Loucy (cell line): Measurements from ENCODE around the gene SOCS7.

Experiments
- H2AFZ ChIP-seq: fragments of 200-600 bp; sonication (generic); 2 replicates; pipeline ENCODE4 v1.6.0; 2016; ENCODE audit warnings: antibody characterized with exemption, mild to moderate bottlenecking, low read length, moderate library complexity
- H3F3A ChIP-seq: fragments of 200-600 bp; 2 replicates; pipeline ENCODE4 v1.6.0; 2016; ENCODE audit warnings: antibody characterized with exemption, low read depth, mild to moderate bottlenecking
- H3K27me3 ChIP-seq: fragments of 200-600 bp; sonication (generic); 2 replicates; pipeline ENCODE4 v1.6.1; 2014; ENCODE audit warnings: low read length, mild to moderate bottlenecking; ENCODE audit not compliant: insufficient read depth, poor library complexity, severe bottlenecking
- H3K36me3 ChIP-seq: fragments of 200-600 bp; sonication (generic); 2 replicates; pipeline ENCODE4 v1.6.1; 2016; ENCODE audit warnings: low read length; ENCODE audit not compliant: insufficient read depth
- H3K4me1 ChIP-seq: fragments of 200-600 bp; sonication (generic); 2 replicates; pipeline ENCODE4 v1.5.1; 2014; ENCODE audit warnings: low read length, mild to moderate bottlenecking; ENCODE audit not compliant: insufficient read depth, poor library complexity, severe bottlenecking
- H3K4me2 ChIP-seq: fragments of 200-600 bp; sonication (generic); 2 replicates; pipeline ENCODE4 v1.6.0; 2014; ENCODE audit warnings: antibody characterized with exemption, low read length, low read depth, mild to moderate bottlenecking; ENCODE audit not compliant: poor library complexity, severe bottlenecking
- H3K4me3 ChIP-seq: fragments of 200-600 bp; sonication (generic); 2 replicates; pipeline ENCODE4 v1.5.1; 2014; ENCODE audit warnings: low read length, mild to moderate bottlenecking, mixed read lengths; ENCODE audit not compliant: poor library complexity, severe bottlenecking
- H3K79me2 ChIP-seq: fragments of 200-600 bp; sonication (generic); 2 replicates; pipeline ENCODE4 v1.6.1; 2014; ENCODE audit warnings: low read length; ENCODE audit not compliant: insufficient read depth
- H3K9ac ChIP-seq: fragments of 200-600 bp; sonication (generic); 2 replicates; pipeline ENCODE4 v1.6.0; 2014; ENCODE audit warnings: mild to moderate bottlenecking, low read depth, low read length, moderate library complexity; ENCODE audit not compliant: poor library complexity, severe bottlenecking
- H3K9me2 ChIP-seq: fragments of 200-600 bp; sonication (generic); replicated peaks from 2 replicates; pipeline ENCODE4 v1.6.1; 2016; ENCODE audit warnings: low read depth, low read length, mixed read lengths
- H3K9me3 ChIP-seq: fragments of 200-600 bp; sonication (generic); 2 replicates; pipeline ENCODE4 v1.6.1; 2014; ENCODE audit warnings: mild to moderate bottlenecking, antibody characterized with exemption, low read length, low read depth; ENCODE audit not compliant: insufficient read depth
- H4K20me1 ChIP-seq: fragments of 200-600 bp; sonication (generic); 2 replicates; pipeline ENCODE4 v1.6.0; 2014; ENCODE audit warnings: antibody characterized with exemption, low read length, mild to moderate bottlenecking; ENCODE audit not compliant: insufficient read depth, poor library complexity, severe bottlenecking
- CTCF ChIP-seq: fragments of 200-600 bp; sonication (generic); conservative IDR thresholded peaks from 2 replicates; pipeline ENCODE4 v1.5.1; 2014; ENCODE audit warnings: mild to moderate bottlenecking, antibody characterized with exemption, low read length
- EZH2phosphoT487 ChIP-seq: fragments of 200-600 bp; IDR thresholded peaks from 2 replicates; pipeline ENCODE4 v1.6.1; 2018; ENCODE audit warnings: antibody characterized with exemption, mild to moderate bottlenecking, moderate library complexity, borderline replicate concordance

SOCS7 gene

GRCh38 chr17:38363016-38363415, 11.4 kb downstream of the SOCS7 start:
- Histone ChIP-seq H3K4me2 (no peak overlapping the region), H3F3A (no peaks in the 10 kb centered on the region), H3K9me2 (no peaks in the 10 kb centered on the region), H2AFZ (no peak overlapping the region), H3K36me3 (peaks cover 54% of the 10 kb centered on the region; the same call in 1 of the 2 replicates), H3K79me2 (peaks cover 25% of the 10 kb centered on the region), H3K9ac (no peak overlapping the region), H3K4me1 (peaks cover 19% of the 10 kb centered on the region), H3K4me3 (no peak overlapping the region), H4K20me1 (peaks cover 7% of the 10 kb centered on the region), H3K27me3 (no peaks in the 10 kb centered on the region), H3K9me3 (no peaks in the 10 kb centered on the region)
- TF ChIP-seq CTCF (no peak), EZH2phosphoT487 (no peak)

GRCh38 chr17:38364741-38365140, 13.1 kb downstream of the SOCS7 start:
- Histone ChIP-seq H3K4me2 (no peak overlapping the region), H3K9ac (no peak overlapping the region), H3K4me1 (peaks cover 8% of the 10 kb centered on the region)

GRCh38 chr17:38369124-38369886, 17.7 kb downstream of the SOCS7 start:
- H3K36me3 ChIP-seq: peaks cover 74% of the 10 kb centered on the region; the same call in 1 of the 2 replicates
- TF ChIP-seq CTCF: no peak
- TF ChIP-seq EZH2phosphoT487: no peak

More at GRCh38 chr17:38364741-38365140, 13.1 kb downstream of the SOCS7 start:
- Histone ChIP-seq H3K27me3 (no peaks in the 10 kb centered on the region), H3F3A (no peaks in the 10 kb centered on the region), H3K9me3 (no peaks in the 10 kb centered on the region), H2AFZ (no peak overlapping the region), H3K9me2 (no peaks in the 10 kb centered on the region), H3K36me3 (peaks cover 70% of the 10 kb centered on the region; the same call in 1 of the 2 replicates), H3K79me2 (peaks cover 11% of the 10 kb centered on the region; the same call in 1 of the 2 replicates), H4K20me1 (no peaks in the 10 kb centered on the region), H3K4me3 (no peak overlapping the region)
- TF ChIP-seq EZH2phosphoT487 (no peak), CTCF (no peak)

More at GRCh38 chr17:38369124-38369886, 17.7 kb downstream of the SOCS7 start:
- no peaks in the 10 kb centered on the region for H3K27me3 ChIP-seq
- H3K4me3 ChIP-seq: no peak overlapping the region
- no peak overlapping the region for H3K9ac ChIP-seq
- no peaks in the 10 kb centered on the region for H3F3A ChIP-seq
- H3K9me2 ChIP-seq: no peaks in the 10 kb centered on the region
- no peaks in the 10 kb centered on the region for H3K9me3 ChIP-seq
- H2AFZ ChIP-seq: no peak overlapping the region
- no peaks in the 10 kb centered on the region for H3K79me2 ChIP-seq
- no peak overlapping the region for H3K4me2 ChIP-seq
- H3K4me1 ChIP-seq: no peaks in the 10 kb centered on the region
- no peaks in the 10 kb centered on the region for H4K20me1 ChIP-seq
